DND-41 (cell line): ENCODE data around the gene CDH23.

Experiments
- ATAC-seq: fragments of 200-7000 bp; cut with Tn5 transposase; 3 replicates; pipeline ENCODE4 v1.9.1; 2021; ENCODE audit warnings: low read depth; ENCODE audit not compliant: insufficient read depth
- DNase-seq: peaks from one replicate; pipeline ENCODE4 v3.0.0-alpha.2; 2020
- H2AFZ ChIP-seq: 2 replicates; pipeline ENCODE4 v1.6.0; 2012; ENCODE audit warnings: low read depth, low read length
- H3K27ac ChIP-seq: 2 replicates; pipeline ENCODE4 v1.5.1; 2012; ENCODE audit warnings: low read length, inconsistent platforms
- H3K27me3 ChIP-seq: fragments of 200-600 bp; sonication (generic); 2 replicates; pipeline ENCODE4 v1.6.0; 2012; ENCODE audit warnings: low read length, mild to moderate bottlenecking, inconsistent platforms; ENCODE audit not compliant: insufficient read depth, poor library complexity
- H3K36me3 ChIP-seq: 2 replicates; pipeline ENCODE4 v1.5.1; 2012; ENCODE audit warnings: low read length, inconsistent platforms; ENCODE audit not compliant: insufficient read depth
- H3K4me1 ChIP-seq: 2 replicates; pipeline ENCODE4 v1.5.1; 2012; ENCODE audit warnings: mild to moderate bottlenecking, low read length; ENCODE audit not compliant: insufficient read depth
- H3K4me2 ChIP-seq: 2 replicates; pipeline ENCODE4 v1.6.0; 2012; ENCODE audit warnings: mild to moderate bottlenecking, moderate library complexity, low read length, inconsistent platforms; ENCODE audit not compliant: insufficient read depth
- H3K4me3 ChIP-seq, 2 experiments: fragments of 200-600 bp in 1 of 2; shearing (Covaris generic) in 1 of 2; 2 replicates each; pipeline ENCODE4 v1.5.1; 2012 to 2016; ENCODE audit warnings: inconsistent platforms in 2 of 2, low read length in 2 of 2, mild to moderate bottlenecking in 2 of 2, low read depth in 1 of 2, moderate library complexity in 1 of 2
- H3K79me2 ChIP-seq: 2 replicates; pipeline ENCODE4 v1.6.0; 2012; ENCODE audit warnings: low read length, inconsistent platforms; ENCODE audit not compliant: insufficient read depth
- H3K9ac ChIP-seq: 2 replicates; pipeline ENCODE4 v1.6.0; 2012; ENCODE audit warnings: low read depth, mild to moderate bottlenecking, inconsistent platforms, low read length, moderate library complexity
- H3K9me3 ChIP-seq: 2 replicates; pipeline ENCODE4 v1.5.1; 2012; ENCODE audit warnings: low read length, moderate library complexity, mild to moderate bottlenecking, inconsistent platforms; ENCODE audit not compliant: insufficient read depth, severe bottlenecking
- H4K20me1 ChIP-seq: 2 replicates; pipeline ENCODE4 v1.6.0; 2012; ENCODE audit warnings: low read length; ENCODE audit not compliant: insufficient read depth
- EZH2 ChIP-seq: IDR thresholded peaks from 3 replicates; pipeline ENCODE4 v1.6.1; 2012; ENCODE audit warnings: borderline replicate concordance, low read depth, mild to moderate bottlenecking, moderate library complexity, low read length, inconsistent platforms; ENCODE audit not compliant: severe bottlenecking
- TF ChIP-seq, protein P1 (sequence below): IDR thresholded peaks from 2 replicates; pipeline ENCODE4 v1.5.1; 2012; ENCODE audit warnings: borderline replicate concordance, low read length, moderate library complexity, mild to moderate bottlenecking; ENCODE audit not compliant: poor library complexity, severe bottlenecking; ENCODE audit errors: extremely low read depth

CDH23 gene

DNA sequence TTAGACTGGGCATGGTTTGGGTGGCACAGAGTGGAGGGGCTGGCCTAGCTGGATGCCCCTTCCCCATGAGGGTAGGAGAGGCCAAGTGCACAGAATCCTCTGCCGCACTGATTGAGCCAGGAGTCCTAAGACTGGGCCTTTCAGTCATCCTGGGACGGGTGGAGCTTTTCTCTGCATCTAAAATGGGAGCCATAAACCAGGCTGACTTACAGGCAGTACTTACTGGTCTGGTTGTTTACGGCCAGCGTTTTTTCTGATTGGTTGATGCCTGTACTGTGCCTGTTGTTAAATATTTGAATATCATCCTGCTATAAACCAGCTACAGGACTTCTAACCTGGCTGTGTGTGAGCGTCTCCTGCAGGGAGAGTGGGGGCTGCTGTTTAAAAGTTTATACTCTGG is 107.8 kb downstream of the CDH23 start:
- Histone ChIP-seq H3K27me3 (peaks cover 21% of the 10 kb centered on the region), H3K9me3 (no peaks in the 10 kb centered on the region), H3K36me3 (no peaks in the 10 kb centered on the region), H2AFZ (no peak overlapping the region), H3K79me2 (no peaks in the 10 kb centered on the region), H3K4me1 (no peaks in the 10 kb centered on the region), H3K4me3 (no peak overlapping the region), H4K20me1 (no peaks in the 10 kb centered on the region), H3K4me2 (no peak overlapping the region), H3K27ac (no peak overlapping the region), H3K9ac (no peak overlapping the region)
- TF ChIP-seq, protein P1, sequence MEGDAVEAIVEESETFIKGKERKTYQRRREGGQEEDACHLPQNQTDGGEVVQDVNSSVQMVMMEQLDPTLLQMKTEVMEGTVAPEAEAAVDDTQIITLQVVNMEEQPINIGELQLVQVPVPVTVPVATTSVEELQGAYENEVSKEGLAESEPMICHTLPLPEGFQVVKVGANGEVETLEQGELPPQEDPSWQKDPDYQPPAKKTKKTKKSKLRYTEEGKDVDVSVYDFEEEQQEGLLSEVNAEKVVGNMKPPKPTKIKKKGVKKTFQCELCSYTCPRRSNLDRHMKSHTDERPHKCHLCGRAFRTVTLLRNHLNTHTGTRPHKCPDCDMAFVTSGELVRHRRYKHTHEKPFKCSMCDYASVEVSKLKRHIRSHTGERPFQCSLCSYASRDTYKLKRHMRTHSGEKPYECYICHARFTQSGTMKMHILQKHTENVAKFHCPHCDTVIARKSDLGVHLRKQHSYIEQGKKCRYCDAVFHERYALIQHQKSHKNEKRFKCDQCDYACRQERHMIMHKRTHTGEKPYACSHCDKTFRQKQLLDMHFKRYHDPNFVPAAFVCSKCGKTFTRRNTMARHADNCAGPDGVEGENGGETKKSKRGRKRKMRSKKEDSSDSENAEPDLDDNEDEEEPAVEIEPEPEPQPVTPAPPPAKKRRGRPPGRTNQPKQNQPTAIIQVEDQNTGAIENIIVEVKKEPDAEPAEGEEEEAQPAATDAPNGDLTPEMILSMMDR: no peak
- no peak for TF ChIP-seq EZH2
- ATAC-seq (no peak), DNase-seq (no peak)

DNA sequence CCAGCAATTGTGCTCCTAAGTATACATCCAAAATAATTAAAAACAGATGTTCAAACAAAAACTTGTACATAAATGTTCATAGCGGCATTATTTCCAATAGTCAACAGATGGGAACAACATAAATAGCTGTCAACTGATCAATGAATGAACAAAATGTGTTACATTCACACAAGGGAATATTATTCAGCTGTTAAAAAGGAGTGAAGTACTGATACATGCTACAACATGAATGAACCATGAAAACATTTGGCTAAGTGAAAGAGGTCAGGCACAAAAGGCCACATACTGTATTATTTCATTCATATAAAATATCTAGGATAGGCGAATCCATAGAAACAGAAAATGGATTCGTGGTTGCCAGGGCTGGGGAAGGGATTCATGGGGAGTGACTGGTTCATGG is 109.1 kb downstream of the CDH23 start:
- TF ChIP-seq, protein P1: no peak
- no peak for TF ChIP-seq EZH2
- no peaks in the 10 kb centered on the region for H3K79me2 ChIP-seq
- H3K4me2 ChIP-seq: no peak overlapping the region
- H3K9ac ChIP-seq: no peak overlapping the region
- no peaks in the 10 kb centered on the region for H3K9me3 ChIP-seq
- H3K4me3 ChIP-seq: no peak overlapping the region
- no peak overlapping the region for H2AFZ ChIP-seq
- DNase-seq (no peak), ATAC-seq (no peak)
- no peaks in the 10 kb centered on the region for H3K4me1 ChIP-seq
- H3K36me3 ChIP-seq: no peaks in the 10 kb centered on the region
- no peak overlapping the region for H3K27ac ChIP-seq
- peaks cover 21% of the 10 kb centered on the region for H3K27me3 ChIP-seq
- 0 out of 2 replicates have a peak, but pooled peaks cover 3% of the 10 kb centered on the region for H4K20me1 ChIP-seq

DNA sequence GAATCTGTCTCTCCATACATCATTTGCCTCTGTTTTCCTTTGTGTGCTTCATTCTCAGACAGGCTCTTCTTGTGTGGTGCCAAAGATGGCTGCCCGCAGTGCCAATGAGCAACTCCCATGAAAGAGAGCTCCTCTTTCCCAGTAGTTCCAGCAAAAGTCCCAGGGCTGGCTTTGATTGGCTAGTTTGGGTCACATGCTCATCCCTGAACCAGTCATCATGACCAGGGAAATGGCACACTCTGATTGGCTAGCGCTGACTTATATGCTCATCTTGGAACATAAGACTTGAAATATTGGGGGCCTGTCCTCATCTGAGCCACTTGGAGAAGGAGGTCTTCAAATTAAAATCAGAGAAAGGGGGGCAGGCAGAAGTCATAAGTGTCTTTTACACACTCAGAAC is 112.7 kb downstream of the CDH23 start:
- Histone ChIP-seq H3K36me3 (no peaks in the 10 kb centered on the region), H2AFZ (no peak overlapping the region), H3K4me3 (no peak overlapping the region), H3K79me2 (no peaks in the 10 kb centered on the region), H3K4me1 (no peaks in the 10 kb centered on the region), H4K20me1 (peaks cover 3% of the 10 kb centered on the region; the same call in 1 of the 2 replicates), H3K27ac (no peak overlapping the region), H3K9me3 (no peaks in the 10 kb centered on the region), H3K27me3 (peaks cover 10% of the 10 kb centered on the region), H3K9ac (no peak overlapping the region), H3K4me2 (no peak overlapping the region)
- TF ChIP-seq, protein P1: no peak
- no peak for TF ChIP-seq EZH2
- DNase-seq (no peak), ATAC-seq (no peak)

DNA sequence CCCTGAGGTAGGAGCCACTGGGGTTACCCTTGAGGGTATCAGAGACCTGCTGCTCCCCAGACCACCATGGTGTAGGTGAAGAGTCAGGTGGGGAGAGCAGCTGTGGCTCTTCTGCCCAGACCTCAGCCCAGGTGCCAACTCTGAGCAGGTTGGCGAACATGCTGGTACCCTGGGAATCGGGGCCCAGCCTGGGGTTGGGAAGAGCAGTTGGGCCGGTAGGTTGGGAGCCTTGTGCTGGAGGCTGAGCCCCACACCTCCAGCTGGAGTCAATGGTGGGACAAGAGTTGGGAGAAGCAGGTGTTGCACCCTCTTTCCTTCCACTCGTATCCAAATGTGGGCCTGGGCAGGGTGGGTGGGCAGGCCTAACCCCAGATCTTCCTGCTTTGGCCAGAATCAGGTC is 114.5 kb downstream of the CDH23 start:
- ATAC-seq (no peak), DNase-seq (no peak)
- no peak overlapping the region for H3K4me2 ChIP-seq
- H3K9me3 ChIP-seq: no peaks in the 10 kb centered on the region
- H3K4me1 ChIP-seq: no peaks in the 10 kb centered on the region
- peaks cover 3% of the 10 kb centered on the region; the same call in 1 of the 2 replicates for H4K20me1 ChIP-seq
- H3K27ac ChIP-seq: no peak overlapping the region
- no peak overlapping the region for H2AFZ ChIP-seq
- TF ChIP-seq, protein P1: no peak
- TF ChIP-seq EZH2: no peak
- peaks cover 13% of the 10 kb centered on the region for H3K27me3 ChIP-seq
- H3K4me3 ChIP-seq: no peak overlapping the region
- H3K36me3 ChIP-seq: no peaks in the 10 kb centered on the region
- no peak overlapping the region for H3K9ac ChIP-seq
- no peaks in the 10 kb centered on the region for H3K79me2 ChIP-seq
